ENCODE measurements around the gene ROBO2.

- no peak for TF ChIP-seq CTCF (IDR thresholded peaks at IDR 0.05)
- TF ChIP-seq POLR2AphosphoS5 (IDR thresholded peaks at IDR 0.05), result no peak
Observed at GRCh38 chr3:77354958-77355357, 315.1 kb downstream of the ROBO2 start.
